ENCODE results near the gene TTLL11.

DNA sequence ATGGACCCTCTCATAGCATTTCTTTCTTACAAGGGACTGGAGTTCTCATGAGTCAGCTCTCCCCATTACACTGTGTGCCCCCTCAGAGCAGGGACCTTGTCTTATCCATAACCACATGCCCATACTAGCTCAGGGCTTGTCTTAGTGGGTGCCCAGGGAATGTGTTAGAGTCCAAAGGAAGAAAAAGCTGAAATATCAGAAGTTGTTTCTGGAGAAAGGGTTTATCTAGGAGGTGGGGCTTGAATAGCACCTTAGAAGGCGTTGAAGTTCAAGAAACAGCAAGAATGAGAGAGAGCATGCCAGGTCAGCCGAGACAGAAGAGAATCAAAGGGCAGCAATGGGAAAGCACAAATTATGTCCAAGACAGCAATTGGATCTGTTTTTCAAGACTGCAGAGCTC, 109.4 kb downstream of the TTLL11 start:
- TF ChIP-seq POLR2A (IDR thresholded peaks at IDR 0.05; ENCODE audit: extremely low read depth, insufficient read length) = no peak
- TF ChIP-seq, protein P1, sequence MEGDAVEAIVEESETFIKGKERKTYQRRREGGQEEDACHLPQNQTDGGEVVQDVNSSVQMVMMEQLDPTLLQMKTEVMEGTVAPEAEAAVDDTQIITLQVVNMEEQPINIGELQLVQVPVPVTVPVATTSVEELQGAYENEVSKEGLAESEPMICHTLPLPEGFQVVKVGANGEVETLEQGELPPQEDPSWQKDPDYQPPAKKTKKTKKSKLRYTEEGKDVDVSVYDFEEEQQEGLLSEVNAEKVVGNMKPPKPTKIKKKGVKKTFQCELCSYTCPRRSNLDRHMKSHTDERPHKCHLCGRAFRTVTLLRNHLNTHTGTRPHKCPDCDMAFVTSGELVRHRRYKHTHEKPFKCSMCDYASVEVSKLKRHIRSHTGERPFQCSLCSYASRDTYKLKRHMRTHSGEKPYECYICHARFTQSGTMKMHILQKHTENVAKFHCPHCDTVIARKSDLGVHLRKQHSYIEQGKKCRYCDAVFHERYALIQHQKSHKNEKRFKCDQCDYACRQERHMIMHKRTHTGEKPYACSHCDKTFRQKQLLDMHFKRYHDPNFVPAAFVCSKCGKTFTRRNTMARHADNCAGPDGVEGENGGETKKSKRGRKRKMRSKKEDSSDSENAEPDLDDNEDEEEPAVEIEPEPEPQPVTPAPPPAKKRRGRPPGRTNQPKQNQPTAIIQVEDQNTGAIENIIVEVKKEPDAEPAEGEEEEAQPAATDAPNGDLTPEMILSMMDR (IDR thresholded peaks at IDR 0.05; ENCODE audit: low read depth, low read length) = no peak
- TF ChIP-seq, protein P2, sequence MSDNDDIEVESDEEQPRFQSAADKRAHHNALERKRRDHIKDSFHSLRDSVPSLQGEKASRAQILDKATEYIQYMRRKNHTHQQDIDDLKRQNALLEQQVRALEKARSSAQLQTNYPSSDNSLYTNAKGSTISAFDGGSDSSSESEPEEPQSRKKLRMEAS (IDR thresholded peaks at IDR 0.05; ENCODE audit: low read depth, low read length) = no peak
